OCI-LY1 (cell line): ENCODE data around the gene ABCA4.

ENCODE experiments used
- H2AFZ ChIP-seq: fragments of 200-600 bp; sonication (generic), shearing (Covaris generic); 2 replicates; pipeline ENCODE4 v1.6.0; 2014; ENCODE audit warnings: antibody characterized with exemption, mild to moderate bottlenecking, low read length
- H3F3A ChIP-seq: fragments of 200-600 bp; sonication (generic), shearing (Covaris generic); 2 replicates; pipeline ENCODE4 v1.6.0; 2014; ENCODE audit warnings: mild to moderate bottlenecking, antibody characterized with exemption, low read length, moderate library complexity; ENCODE audit not compliant: insufficient read depth
- H3K27ac ChIP-seq: fragments of 200-600 bp; sonication (generic); 2 replicates; pipeline ENCODE4 v1.5.1; 2014; ENCODE audit warnings: low read length, mixed run types, mild to moderate bottlenecking, low read depth; ENCODE audit not compliant: poor library complexity, severe bottlenecking
- H3K27me3 ChIP-seq: fragments of 200-600 bp; sonication (generic); 2 replicates; pipeline ENCODE4 v1.6.0; 2014; ENCODE audit warnings: antibody characterized with exemption, mild to moderate bottlenecking, low read length, moderate library complexity; ENCODE audit not compliant: insufficient read depth
- H3K36me3 ChIP-seq: fragments of 200-600 bp; sonication (generic); 2 replicates; pipeline ENCODE4 v1.6.1; 2014; ENCODE audit warnings: mild to moderate bottlenecking, antibody characterized with exemption, low read length, moderate library complexity, mixed read lengths; ENCODE audit not compliant: insufficient read depth
- H3K4me1 ChIP-seq: fragments of 200-600 bp; sonication (generic); 2 replicates; pipeline ENCODE4 v1.5.1; 2014; ENCODE audit warnings: mild to moderate bottlenecking, low read length, moderate library complexity; ENCODE audit not compliant: insufficient read depth, severe bottlenecking
- H3K4me2 ChIP-seq: fragments of 200-600 bp; sonication (generic), shearing (Covaris generic); 2 replicates; pipeline ENCODE4 v1.6.1; 2014; ENCODE audit warnings: low read length
- H3K4me3 ChIP-seq: fragments of 200-600 bp; sonication (generic); 2 replicates; pipeline ENCODE4 v1.5.1; 2014; ENCODE audit warnings: low read length, low read depth, mild to moderate bottlenecking, mixed read lengths; ENCODE audit not compliant: poor library complexity, severe bottlenecking
- H3K79me2 ChIP-seq: fragments of 200-600 bp; shearing (Covaris generic); 2 replicates; pipeline ENCODE4 v1.6.1; 2016; ENCODE audit warnings: mixed run types, low read length, mixed read lengths; ENCODE audit not compliant: insufficient read depth
- H3K9ac ChIP-seq: fragments of 200-600 bp; sonication (generic), shearing (Covaris generic); 2 replicates; pipeline ENCODE4 v1.6.1; 2014; ENCODE audit warnings: mild to moderate bottlenecking, low read length, mixed read lengths
- H3K9me2 ChIP-seq: fragments of 200-600 bp; sonication (generic), shearing (Covaris generic); 2 replicates; pipeline ENCODE4 v1.6.1; 2014; ENCODE audit warnings: low read depth, mild to moderate bottlenecking, low read length, mixed read lengths
- H3K9me3 ChIP-seq: fragments of 200-600 bp; shearing (Covaris generic); 2 replicates; pipeline ENCODE4 v1.6.1; 2014; ENCODE audit warnings: low read length, mixed read lengths
- H4K20me1 ChIP-seq: fragments of 200-600 bp; sonication (generic), shearing (Covaris generic); 2 replicates; pipeline ENCODE4 v1.6.0; 2016; ENCODE audit warnings: mild to moderate bottlenecking, low read length; ENCODE audit not compliant: insufficient read depth
- EZH2 ChIP-seq: fragments of 200-600 bp; sonication (generic), shearing (Covaris generic); IDR thresholded peaks from 2 replicates; pipeline ENCODE4 v1.8.0; 2017; ENCODE audit warnings: borderline replicate concordance, mixed run types, mild to moderate bottlenecking, antibody characterized with exemption, low read length, moderate library complexity, mixed read lengths
- TF ChIP-seq, protein P1 (sequence below): fragments of 200-600 bp; sonication (generic), shearing (Covaris generic); IDR thresholded peaks from 2 replicates; pipeline ENCODE4 v1.5.1; 2017; ENCODE audit warnings: mild to moderate bottlenecking, antibody characterized with exemption, low read length, moderate library complexity, mixed read lengths

Gene ABCA4

DNA sequence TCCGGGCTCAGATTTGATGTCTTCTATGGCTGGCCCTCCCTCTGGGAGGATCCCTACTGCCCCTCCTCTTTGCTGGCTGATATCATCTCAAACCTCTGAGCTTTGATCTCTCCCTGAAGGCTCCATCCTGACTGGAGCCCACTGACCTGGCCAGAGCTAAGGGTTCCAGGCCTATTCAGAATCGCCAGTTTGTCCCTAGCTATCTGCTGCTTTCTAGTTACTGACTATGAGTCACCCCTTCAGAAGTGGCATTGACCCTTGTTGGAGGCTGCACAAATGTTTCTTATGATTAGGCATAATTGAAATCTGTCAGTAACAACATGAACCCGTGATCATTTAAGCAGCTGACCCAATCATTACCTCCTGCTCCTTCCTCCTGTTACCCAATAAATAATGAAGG lies 87.1 kb downstream of the ABCA4 start:
- Histone ChIP-seq H3K36me3 (no peaks in the 10 kb centered on the region), H3K4me3 (no peak overlapping the region), H4K20me1 (no peaks in the 10 kb centered on the region), H3F3A (no peaks in the 10 kb centered on the region), H3K4me2 (no peak overlapping the region), H3K4me1 (no peaks in the 10 kb centered on the region), H3K9ac (no peak overlapping the region), H3K9me3 (no peaks in the 10 kb centered on the region), H3K27ac (no peak overlapping the region), H3K79me2 (no peaks in the 10 kb centered on the region), H3K27me3 (no peaks in the 10 kb centered on the region), H3K9me2 (no peaks in the 10 kb centered on the region), H2AFZ (no peak overlapping the region)
- TF ChIP-seq EZH2, result no peak
- TF ChIP-seq, protein P1, sequence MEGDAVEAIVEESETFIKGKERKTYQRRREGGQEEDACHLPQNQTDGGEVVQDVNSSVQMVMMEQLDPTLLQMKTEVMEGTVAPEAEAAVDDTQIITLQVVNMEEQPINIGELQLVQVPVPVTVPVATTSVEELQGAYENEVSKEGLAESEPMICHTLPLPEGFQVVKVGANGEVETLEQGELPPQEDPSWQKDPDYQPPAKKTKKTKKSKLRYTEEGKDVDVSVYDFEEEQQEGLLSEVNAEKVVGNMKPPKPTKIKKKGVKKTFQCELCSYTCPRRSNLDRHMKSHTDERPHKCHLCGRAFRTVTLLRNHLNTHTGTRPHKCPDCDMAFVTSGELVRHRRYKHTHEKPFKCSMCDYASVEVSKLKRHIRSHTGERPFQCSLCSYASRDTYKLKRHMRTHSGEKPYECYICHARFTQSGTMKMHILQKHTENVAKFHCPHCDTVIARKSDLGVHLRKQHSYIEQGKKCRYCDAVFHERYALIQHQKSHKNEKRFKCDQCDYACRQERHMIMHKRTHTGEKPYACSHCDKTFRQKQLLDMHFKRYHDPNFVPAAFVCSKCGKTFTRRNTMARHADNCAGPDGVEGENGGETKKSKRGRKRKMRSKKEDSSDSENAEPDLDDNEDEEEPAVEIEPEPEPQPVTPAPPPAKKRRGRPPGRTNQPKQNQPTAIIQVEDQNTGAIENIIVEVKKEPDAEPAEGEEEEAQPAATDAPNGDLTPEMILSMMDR, result no peak

DNA sequence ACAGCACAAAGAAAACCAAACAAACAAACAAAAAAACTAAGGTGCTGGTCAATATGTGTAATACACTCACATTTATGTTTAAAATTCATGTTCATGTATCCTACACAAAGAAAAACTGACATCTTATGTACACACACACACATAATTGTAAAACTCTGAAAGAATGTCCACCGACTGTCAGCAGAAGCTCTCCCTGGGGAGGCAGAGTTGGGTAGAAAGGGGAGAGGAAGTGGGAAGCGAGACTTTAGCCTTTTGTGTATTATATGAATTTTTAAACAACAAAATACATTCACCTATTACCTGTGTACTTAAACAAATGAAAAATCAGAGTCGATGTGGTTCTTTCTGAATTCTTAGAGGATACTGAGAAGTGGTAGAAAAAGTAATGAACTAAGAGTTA lies 88.3 kb downstream of the ABCA4 start:
- no peak overlapping the region for H3K4me3 ChIP-seq
- no peak overlapping the region for H3K9ac ChIP-seq
- no peaks in the 10 kb centered on the region for H3K27me3 ChIP-seq
- H3K9me3 ChIP-seq, result no peaks in the 10 kb centered on the region
- no peaks in the 10 kb centered on the region for H3K79me2 ChIP-seq
- no peaks in the 10 kb centered on the region for H4K20me1 ChIP-seq
- H3K36me3 ChIP-seq, result no peaks in the 10 kb centered on the region
- no peaks in the 10 kb centered on the region for H3F3A ChIP-seq
- H3K9me2 ChIP-seq, result no peaks in the 10 kb centered on the region
- no peak overlapping the region for H3K4me2 ChIP-seq
- no peak overlapping the region for H3K27ac ChIP-seq
- no peaks in the 10 kb centered on the region for H3K4me1 ChIP-seq
- TF ChIP-seq, protein P1, result no peak
- TF ChIP-seq EZH2, result no peak
- no peak overlapping the region for H2AFZ ChIP-seq

- no peak overlapping the region for H2AFZ ChIP-seq
Measured at GRCh38 chr1:94031591-94031990, 89.4 kb downstream of the ABCA4 start.

More at GRCh38 chr1:94031591-94031990, 89.4 kb downstream of the ABCA4 start:
- Histone ChIP-seq H3K27me3 (no peaks in the 10 kb centered on the region), H3K4me3 (no peak overlapping the region), H3K36me3 (no peaks in the 10 kb centered on the region), H3K4me1 (no peaks in the 10 kb centered on the region), H3K27ac (no peak overlapping the region), H3K4me2 (no peak overlapping the region), H4K20me1 (no peaks in the 10 kb centered on the region), H3K9me3 (no peaks in the 10 kb centered on the region), H3F3A (no peaks in the 10 kb centered on the region), H3K79me2 (no peaks in the 10 kb centered on the region), H3K9me2 (no peaks in the 10 kb centered on the region), H3K9ac (no peak overlapping the region)
- no peak for TF ChIP-seq EZH2
- TF ChIP-seq, protein P1, result no peak
